ENCODE results near the gene GSTT2B.
"Not testable (repeated sequence)": the region's sequence is repeated elsewhere in the genome, so short reads cannot be mapped to it uniquely, and the experiment has no call there.

The GSTT2B gene

DNA sequence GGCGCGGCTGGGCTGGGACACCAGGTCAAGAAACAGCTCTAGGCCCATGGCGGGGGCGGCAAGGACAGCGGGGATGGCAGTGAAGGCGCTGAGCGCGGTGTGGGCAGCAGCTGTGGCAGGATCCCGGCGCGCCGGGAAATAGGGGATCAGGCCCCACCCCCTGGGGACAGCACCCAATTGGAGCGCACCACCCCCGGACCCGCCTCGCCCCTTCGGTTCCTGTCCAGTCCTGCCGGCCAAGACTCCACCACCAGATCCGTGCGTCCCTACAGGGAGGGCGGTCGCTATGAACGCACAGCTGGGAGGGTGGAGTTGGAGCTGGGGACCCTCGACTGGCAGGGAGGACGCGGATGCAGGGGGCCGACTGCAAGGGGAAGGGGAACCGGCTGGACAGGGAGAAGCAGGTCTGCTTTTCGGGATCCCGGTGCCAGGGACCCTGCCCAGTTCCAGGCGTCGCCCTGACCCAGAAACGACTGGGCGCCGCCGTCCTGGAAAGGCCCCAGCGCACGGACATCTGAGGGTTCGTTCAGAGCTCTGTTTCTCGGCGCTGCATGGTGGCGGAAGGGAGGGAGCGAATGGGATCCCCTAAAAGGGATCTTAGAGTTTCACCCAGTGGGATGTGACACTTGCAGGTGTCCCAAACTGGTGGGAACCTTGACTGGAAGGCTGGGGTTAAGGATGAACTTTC, at the start of gene GSTT2B:
GSTT2B (minus strand) TSS at position 112 of the 688 bp plus-strand sequence; CDS start at position 48, 64 bp downstream.
- DNase-seq = not testable (repeated sequence)

GRCh38 chr22:24010018-24010391, 49.0 kb upstream of the GSTT2B start:
- no peak for DNase-seq

- DNase-seq = no peak
Observed at GRCh38 chr22:24009227-24010017, 48.4 kb upstream of the GSTT2B start.

- DNase-seq = no peak
Observed at GRCh38 chr22:24008381-24009226, 47.6 kb upstream of the GSTT2B start.

- DNase-seq = no peak
Observed at GRCh38 chr22:24008022-24008283, 47.0 kb upstream of the GSTT2B start.

DNA sequence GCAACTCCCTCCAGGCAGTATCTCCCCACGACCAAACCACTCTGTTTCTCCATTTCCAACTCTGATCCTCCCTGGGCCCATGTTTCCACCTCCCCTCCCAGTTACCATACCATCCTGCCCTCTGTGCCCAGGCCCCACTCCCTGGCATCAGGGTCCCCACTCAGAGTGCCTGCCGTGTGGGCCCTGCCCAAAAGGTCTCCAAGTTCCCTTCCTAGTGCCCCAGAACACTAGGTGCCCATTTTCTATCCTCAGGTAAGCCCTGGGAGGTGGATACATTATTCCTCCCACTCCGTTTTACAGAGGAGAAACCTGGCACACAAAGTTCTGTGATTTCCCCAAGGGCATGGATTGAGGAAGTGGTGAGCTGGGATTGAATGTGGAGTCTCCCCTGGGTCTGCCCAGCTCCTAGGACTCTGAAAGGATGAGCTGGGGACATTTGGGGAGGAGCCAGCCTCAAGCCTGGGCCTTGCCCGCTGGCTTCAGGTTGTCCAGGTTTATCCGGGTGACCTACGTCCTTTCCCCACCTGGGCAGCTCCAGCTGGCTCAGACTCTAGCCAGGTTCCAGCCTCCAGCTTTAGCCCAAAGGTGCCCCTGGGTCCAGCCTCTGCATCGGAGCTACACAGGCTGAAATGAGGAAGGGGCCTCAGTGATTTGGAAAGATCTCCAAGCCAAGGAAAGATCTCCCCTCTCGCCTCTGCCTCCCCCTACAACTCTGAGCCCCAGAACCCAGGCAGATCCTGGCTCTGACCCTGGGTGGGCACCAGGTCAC, 46.4 kb upstream of the GSTT2B start:
- DNase-seq = no peak

DNA sequence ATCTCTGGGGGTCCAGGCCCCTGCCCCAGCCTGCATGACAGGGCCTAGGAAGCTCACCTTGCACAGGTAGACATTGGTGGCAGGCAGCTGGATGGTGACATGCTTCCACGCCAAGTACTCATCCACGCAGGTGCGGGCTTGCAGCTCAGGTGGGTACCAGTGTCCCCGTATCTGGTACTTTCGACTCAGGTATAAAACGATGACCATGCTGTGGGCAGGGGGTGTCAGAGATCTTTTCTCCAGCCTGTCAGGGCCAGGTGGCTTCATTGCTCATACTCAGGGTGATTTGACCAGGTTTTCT, 45.9 kb upstream of the GSTT2B start:
- no peak for DNase-seq

DNA sequence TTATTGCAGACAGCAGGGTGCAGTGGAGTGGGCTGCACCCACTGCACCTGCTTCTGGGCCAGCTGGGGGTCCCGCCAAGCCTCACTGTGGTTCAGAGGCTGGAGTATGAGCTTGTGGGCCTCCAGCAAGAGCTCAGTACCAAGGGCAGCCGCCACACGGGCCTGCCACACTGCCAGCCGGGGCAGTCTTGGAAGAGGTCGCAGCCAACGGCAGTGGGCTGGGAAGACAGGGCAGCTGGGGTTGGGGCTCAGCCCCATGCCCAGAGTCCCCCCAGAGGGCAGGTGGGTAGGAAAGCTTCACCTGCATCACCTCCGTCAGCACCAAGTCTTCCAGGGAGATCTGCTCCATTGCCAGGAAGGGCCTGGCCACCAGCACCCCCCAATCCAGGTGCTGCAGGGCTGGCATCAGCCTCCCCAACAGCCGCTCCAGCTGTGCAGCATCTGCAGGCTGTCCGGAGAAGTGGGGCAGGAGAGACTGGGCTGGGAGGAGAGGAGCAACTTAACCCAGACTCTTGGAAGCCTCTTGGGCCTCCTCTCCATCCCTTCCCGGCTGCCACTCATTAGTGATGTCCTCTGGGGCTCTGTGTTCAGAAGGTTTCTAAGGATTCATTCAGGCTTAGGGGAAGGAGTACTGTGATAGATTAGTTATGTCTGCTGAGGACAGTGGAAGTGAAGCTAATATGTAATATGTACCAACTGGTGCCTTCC, 45.4 kb upstream of the GSTT2B start:
- no peak for DNase-seq

GRCh38 chr22:24005201-24005600, 44.2 kb upstream of the GSTT2B start, which contains the start of gene GSTT4:
Gene GSTT4 (minus strand): TSS chr22:24005453. CDS start chr22:24005356, 97 bp downstream.
- no peak for DNase-seq

DNA sequence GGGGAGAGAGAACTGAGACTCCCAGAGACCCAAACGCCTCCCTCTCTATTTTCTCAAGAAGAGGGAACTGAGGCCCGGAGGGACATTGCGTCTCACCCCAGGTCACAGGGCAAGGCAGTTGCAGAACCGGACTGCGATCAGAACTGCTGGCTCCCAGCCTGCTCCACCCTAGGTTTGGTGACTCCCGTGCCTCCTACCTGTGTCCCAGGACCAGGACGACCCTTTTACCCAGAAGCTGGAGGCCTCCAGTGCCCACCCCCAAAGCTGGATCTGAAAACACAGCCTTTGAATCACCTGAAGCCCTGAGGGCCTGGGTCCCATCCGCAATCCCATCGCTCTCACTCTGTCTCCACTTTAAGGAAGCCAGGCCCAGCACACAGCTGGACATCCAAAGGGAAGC, 42.9 kb upstream of the GSTT2B start:
- no peak for DNase-seq

GRCh38 chr22:24002851-24003250, 41.9 kb upstream of the GSTT2B start:
- DNase-seq = no peak

- DNase-seq = no peak
Observed at GRCh38 chr22:24002272-24002671, 41.3 kb upstream of the GSTT2B start.

GRCh38 chr22:24001314-24001713, 40.3 kb upstream of the GSTT2B start:
- no peak for DNase-seq

- DNase-seq = not testable (repeated sequence)
Observed at GRCh38 chr22:23999779-24000178, 38.8 kb upstream of the GSTT2B start.

DNA sequence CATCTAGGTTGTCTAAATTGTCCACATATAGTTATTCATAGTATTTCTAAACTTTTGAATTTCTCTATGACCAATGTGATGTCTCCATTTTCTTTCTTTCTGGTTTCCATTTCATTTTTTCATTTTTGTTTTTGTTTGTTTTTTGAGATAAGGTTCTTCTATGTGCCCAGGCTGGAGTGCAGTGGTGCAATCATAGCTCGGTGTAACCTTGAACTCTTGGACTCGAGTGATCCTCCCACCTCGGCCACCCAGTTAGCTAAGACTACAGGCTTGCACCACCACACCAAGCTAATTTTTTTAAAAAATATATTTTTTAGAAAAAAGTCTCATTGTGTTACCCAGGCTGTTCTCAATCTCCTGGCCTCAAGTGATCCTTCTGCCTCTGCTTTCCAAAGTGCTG, 36.1 kb upstream of the GSTT2B start:
- no peak for DNase-seq

DNA sequence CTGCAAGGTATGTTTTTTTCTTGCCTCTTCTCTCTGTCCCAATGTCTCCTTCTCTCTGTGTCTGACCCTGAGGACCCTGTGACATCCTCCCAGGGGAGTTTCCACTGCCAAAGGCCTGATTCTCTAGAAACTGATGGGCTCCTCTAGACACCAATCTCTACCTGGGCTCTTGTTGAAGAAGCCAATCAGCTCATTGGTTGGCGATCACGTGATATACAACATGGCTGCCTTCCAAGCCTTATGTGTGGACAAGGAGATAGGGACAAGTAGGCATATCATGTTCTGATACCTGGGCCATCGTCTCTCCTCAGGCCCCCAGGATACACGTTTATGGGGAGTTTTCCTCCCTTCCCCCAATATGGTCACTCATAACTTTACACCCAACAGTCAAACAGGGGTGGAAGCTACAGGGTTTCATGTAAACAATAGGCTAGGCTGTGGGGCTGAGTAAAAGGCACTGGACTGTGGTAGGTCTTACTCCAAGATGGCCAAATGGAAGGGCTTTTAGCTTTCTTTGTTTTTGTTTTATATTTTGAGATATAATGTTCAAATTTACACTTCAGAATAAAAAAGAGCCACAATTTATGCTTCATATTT, 32.7 kb upstream of the GSTT2B start:
- DNase-seq = not testable (repeated sequence)

- DNase-seq = not testable (repeated sequence)
Observed at GRCh38 chr22:23993080-23993479, 32.1 kb upstream of the GSTT2B start.

- DNase-seq = not testable (repeated sequence)
Observed at GRCh38 chr22:23989583-23990244, 28.7 kb upstream of the GSTT2B start.

GRCh38 chr22:23986538-23987178, 25.7 kb upstream of the GSTT2B start:
- DNase-seq = not testable (repeated sequence)

DNA sequence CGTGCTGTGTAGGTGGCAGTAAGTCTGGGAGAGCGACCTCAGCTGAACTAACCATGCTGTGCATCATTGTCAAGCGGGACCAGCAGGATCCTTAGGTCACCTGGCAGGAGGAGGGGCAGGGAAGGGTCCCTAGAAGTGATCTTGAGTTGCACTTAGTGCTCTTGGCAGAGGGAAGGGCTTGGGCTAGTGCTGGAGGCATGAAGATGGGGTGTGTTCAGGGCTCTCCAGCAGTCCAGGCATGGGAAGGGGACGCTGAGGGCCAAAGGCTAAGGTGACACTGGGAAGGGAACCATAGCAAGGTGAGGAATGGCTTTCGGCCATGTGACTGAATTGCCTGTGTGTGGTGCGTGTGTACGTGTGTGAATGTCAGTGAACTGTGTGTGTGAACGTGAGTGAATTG, 25.1 kb upstream of the GSTT2B start:
- DNase-seq = not testable (repeated sequence)

DNA sequence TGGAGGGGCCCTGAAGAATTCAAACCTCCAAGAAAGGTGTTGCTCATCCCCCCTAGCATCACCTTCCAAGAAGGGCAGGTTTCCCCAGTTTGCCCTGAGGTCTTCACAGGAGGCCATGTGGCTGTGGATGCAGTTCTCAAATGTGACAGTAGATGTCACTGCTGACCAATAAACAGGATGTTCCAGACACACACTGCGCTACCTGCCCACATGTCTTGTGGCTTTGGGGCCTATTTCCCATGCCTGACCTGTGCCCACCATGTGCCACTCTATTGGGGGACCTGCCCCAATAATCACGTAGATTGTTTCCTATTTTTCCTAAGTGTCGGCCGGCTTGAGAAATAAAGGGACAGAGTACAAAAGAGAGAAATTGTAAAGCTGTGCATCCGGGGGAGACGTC, 23.4 kb upstream of the GSTT2B start:
- DNase-seq = no peak
